T-helper 1 cell treated with Interleukin-12 subunit alpha and Interleukin-12 subunit beta and Interleukin-4 antibody, amounts not matched to agents 30 μg/mL and 1 μg/mL, for 36 hours (primary cell): ENCODE measurements around the gene TMPRSS7.
A peak's percentile ranks its signal among the peaks of the same experiment; 100 is the strongest.

Experiments
- H3K27ac Mint-ChIP-seq: one replicate; pipeline ENCODE4 v1.8.0; 2021; ENCODE audit warnings: mild to moderate bottlenecking, mixed read lengths
- H3K27me3 Mint-ChIP-seq: one replicate; pipeline ENCODE4 v1.8.0; 2021; ENCODE audit warnings: low read depth, mixed read lengths
- H3K36me3 Mint-ChIP-seq: one replicate; pipeline ENCODE4 v1.8.0; 2021; ENCODE audit warnings: low read depth, mixed read lengths
- H3K4me1 Mint-ChIP-seq: one replicate; pipeline ENCODE4 v1.8.0; 2021; ENCODE audit warnings: low read depth, mixed read lengths
- H3K4me3 Mint-ChIP-seq: one replicate; pipeline ENCODE4 v1.8.0; 2021; ENCODE audit warnings: mild to moderate bottlenecking, moderate library complexity, mixed read lengths
- H3K9me3 Mint-ChIP-seq: one replicate; pipeline ENCODE4 v1.8.0; 2021; ENCODE audit warnings: mixed read lengths

TMPRSS7 gene

GRCh38 chr3:112092496-112093179, 58.1 kb downstream of the TMPRSS7 start:
- peaks cover 17% of the 10 kb centered on the region for H3K36me3 Mint-ChIP-seq
- peak overlapping the region; percentile 53 for H3K27ac Mint-ChIP-seq
- H3K4me3 Mint-ChIP-seq, result peak overlapping the region; percentile 40
- no peaks in the 10 kb centered on the region for H3K9me3 Mint-ChIP-seq
- no peaks in the 10 kb centered on the region for H3K27me3 Mint-ChIP-seq
- H3K4me1 Mint-ChIP-seq, result peaks cover 55% of the 10 kb centered on the region

GRCh38 chr3:112093180-112093522, 58.6 kb downstream of the TMPRSS7 start:
- no peaks in the 10 kb centered on the region for H3K27me3 Mint-ChIP-seq
- peak overlapping the region; percentile 40 for H3K4me3 Mint-ChIP-seq

GRCh38 chr3:112095731-112096130, 61.2 kb downstream of the TMPRSS7 start:
- no peak overlapping the region for H3K27ac Mint-ChIP-seq
- peaks cover 24% of the 10 kb centered on the region for H3K36me3 Mint-ChIP-seq
- H3K27me3 Mint-ChIP-seq, result no peaks in the 10 kb centered on the region
- H3K4me3 Mint-ChIP-seq, result no peak overlapping the region
- H3K4me1 Mint-ChIP-seq, result peaks cover 38% of the 10 kb centered on the region
- no peaks in the 10 kb centered on the region for H3K9me3 Mint-ChIP-seq

More at GRCh38 chr3:112093180-112093522, 58.6 kb downstream of the TMPRSS7 start:
- Mint-ChIP-seq H3K27ac (peak overlapping the region; percentile 53), H3K36me3 (peaks cover 20% of the 10 kb centered on the region), H3K9me3 (no peaks in the 10 kb centered on the region), H3K4me1 (peaks cover 55% of the 10 kb centered on the region)

- H3K4me1 Mint-ChIP-seq, result peaks cover 33% of the 10 kb centered on the region
- no peak overlapping the region for H3K27ac Mint-ChIP-seq
- no peaks in the 10 kb centered on the region for H3K27me3 Mint-ChIP-seq
- no peak overlapping the region for H3K4me3 Mint-ChIP-seq
- peaks cover 24% of the 10 kb centered on the region for H3K36me3 Mint-ChIP-seq
- H3K9me3 Mint-ChIP-seq, result no peaks in the 10 kb centered on the region
Observed at GRCh38 chr3:112096176-112096575, 61.6 kb downstream of the TMPRSS7 start.

- no peak overlapping the region for H3K27ac Mint-ChIP-seq
- peaks cover 24% of the 10 kb centered on the region for H3K36me3 Mint-ChIP-seq
- H3K27me3 Mint-ChIP-seq, result no peaks in the 10 kb centered on the region
- H3K9me3 Mint-ChIP-seq, result no peaks in the 10 kb centered on the region
- peaks cover 33% of the 10 kb centered on the region for H3K4me1 Mint-ChIP-seq
- H3K4me3 Mint-ChIP-seq, result no peak overlapping the region
Observed at GRCh38 chr3:112097378-112097777, 62.8 kb downstream of the TMPRSS7 start.

- no peak overlapping the region for H3K27ac Mint-ChIP-seq
- no peaks in the 10 kb centered on the region for H3K9me3 Mint-ChIP-seq
- peaks cover 18% of the 10 kb centered on the region for H3K36me3 Mint-ChIP-seq
- no peak overlapping the region for H3K4me3 Mint-ChIP-seq
- no peaks in the 10 kb centered on the region for H3K27me3 Mint-ChIP-seq
- H3K4me1 Mint-ChIP-seq, result peaks cover 14% of the 10 kb centered on the region
Observed at GRCh38 chr3:112101916-112102315, 67.4 kb downstream of the TMPRSS7 start.

GRCh38 chr3:112104774-112105173, 70.2 kb downstream of the TMPRSS7 start:
- Mint-ChIP-seq H3K27ac (no peak overlapping the region), H3K27me3 (no peaks in the 10 kb centered on the region)

GRCh38 chr3:112109322-112109721, 74.8 kb downstream of the TMPRSS7 start:
- Mint-ChIP-seq H3K4me1 (peaks cover 7% of the 10 kb centered on the region), H3K36me3 (peaks cover 24% of the 10 kb centered on the region)

More at GRCh38 chr3:112104774-112105173, 70.2 kb downstream of the TMPRSS7 start:
- H3K4me1 Mint-ChIP-seq, result peaks cover 3% of the 10 kb centered on the region
- peaks cover 15% of the 10 kb centered on the region for H3K36me3 Mint-ChIP-seq
- H3K9me3 Mint-ChIP-seq, result no peaks in the 10 kb centered on the region
- no peak overlapping the region for H3K4me3 Mint-ChIP-seq

GRCh38 chr3:112111785-112112402, 77.4 kb downstream of the TMPRSS7 start:
- Mint-ChIP-seq H3K4me3 (no peak overlapping the region), H3K36me3 (peaks cover 23% of the 10 kb centered on the region), H3K9me3 (no peaks in the 10 kb centered on the region), H3K27ac (no peak overlapping the region), H3K27me3 (no peaks in the 10 kb centered on the region), H3K4me1 (peaks cover 9% of the 10 kb centered on the region)

More at GRCh38 chr3:112109322-112109721, 74.8 kb downstream of the TMPRSS7 start:
- Mint-ChIP-seq H3K27ac (no peak overlapping the region), H3K4me3 (no peak overlapping the region), H3K27me3 (no peaks in the 10 kb centered on the region), H3K9me3 (no peaks in the 10 kb centered on the region)

GRCh38 chr3:112114576-112115160, 80.1 kb downstream of the TMPRSS7 start:
- H3K27me3 Mint-ChIP-seq, result no peaks in the 10 kb centered on the region
- H3K36me3 Mint-ChIP-seq, result peaks cover 34% of the 10 kb centered on the region
- H3K27ac Mint-ChIP-seq, result no peak overlapping the region
- H3K4me3 Mint-ChIP-seq, result no peak overlapping the region
- no peaks in the 10 kb centered on the region for H3K9me3 Mint-ChIP-seq
- peaks cover 22% of the 10 kb centered on the region for H3K4me1 Mint-ChIP-seq

- Mint-ChIP-seq H3K36me3 (peaks cover 32% of the 10 kb centered on the region), H3K4me3 (no peak overlapping the region), H3K27ac (peak overlapping the region; percentile 42), H3K27me3 (no peaks in the 10 kb centered on the region), H3K9me3 (no peaks in the 10 kb centered on the region), H3K4me1 (peaks cover 26% of the 10 kb centered on the region)
Observed at GRCh38 chr3:112115161-112115739, 80.7 kb downstream of the TMPRSS7 start.

- Mint-ChIP-seq H3K27ac (no peak overlapping the region), H3K4me3 (no peak overlapping the region), H3K4me1 (peaks cover 30% of the 10 kb centered on the region), H3K36me3 (peaks cover 27% of the 10 kb centered on the region), H3K27me3 (no peaks in the 10 kb centered on the region), H3K9me3 (no peaks in the 10 kb centered on the region)
Observed at GRCh38 chr3:112115806-112116383, 81.4 kb downstream of the TMPRSS7 start.

GRCh38 chr3:112116748-112117186, 82.2 kb downstream of the TMPRSS7 start:
- no peak overlapping the region for H3K27ac Mint-ChIP-seq
- H3K4me3 Mint-ChIP-seq, result no peak overlapping the region
- H3K4me1 Mint-ChIP-seq, result peaks cover 33% of the 10 kb centered on the region
- H3K9me3 Mint-ChIP-seq, result no peaks in the 10 kb centered on the region
- H3K36me3 Mint-ChIP-seq, result peaks cover 27% of the 10 kb centered on the region
- no peaks in the 10 kb centered on the region for H3K27me3 Mint-ChIP-seq

GRCh38 chr3:112117415-112117814, 82.9 kb downstream of the TMPRSS7 start:
- no peaks in the 10 kb centered on the region for H3K9me3 Mint-ChIP-seq
- H3K36me3 Mint-ChIP-seq, result peaks cover 28% of the 10 kb centered on the region
- H3K27ac Mint-ChIP-seq, result no peak overlapping the region
- no peaks in the 10 kb centered on the region for H3K27me3 Mint-ChIP-seq
- peaks cover 33% of the 10 kb centered on the region for H3K4me1 Mint-ChIP-seq
- H3K4me3 Mint-ChIP-seq, result no peak overlapping the region
